ENCODE measurements around the gene LRBA. TPM values are rescaled to one million over a fixed set of nuclear protein-coding genes. Genes with fewer than 3 reads are reported as not detected.

LRBA gene
- total RNA-seq, 1 donor from 2014 or later: 103 TPM

DNA sequence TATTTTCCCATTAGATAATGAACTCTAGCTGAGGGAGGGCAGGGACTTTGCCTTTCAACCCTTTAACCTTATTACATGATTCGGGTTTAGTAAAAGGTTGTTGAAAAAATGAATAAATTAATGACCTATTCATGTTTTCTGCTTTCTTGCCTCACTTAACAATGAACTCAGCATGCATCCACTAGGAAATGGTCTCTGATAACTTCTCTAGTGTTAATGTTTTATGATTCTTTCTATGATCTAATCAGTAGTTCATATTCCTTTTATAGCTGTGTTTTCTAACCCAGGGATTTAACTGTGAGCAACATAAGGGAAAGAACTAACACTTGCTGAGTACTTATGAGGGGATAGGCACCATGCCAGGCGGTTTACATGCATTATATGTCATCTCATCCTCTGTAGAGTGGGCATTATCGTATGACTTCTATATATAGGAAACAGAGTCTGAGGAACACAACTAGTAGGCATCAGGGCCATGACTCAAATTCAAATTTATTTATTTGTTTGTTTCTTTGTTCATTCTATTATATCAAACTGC, 669.8 kb downstream of the LRBA start:
- Histone ChIP-seq H3K36me3 (ENCODE audit: control insufficient read depth, insufficient read depth, low read length) (no peaks in the 10 kb centered on the region), H3K4me3 (ENCODE audit: low read depth, low read length) (no peak overlapping the region), H3K27me3 (ENCODE audit: control insufficient read depth, insufficient read depth, low read length) (no peaks in the 10 kb centered on the region)
- TF ChIP-seq CTCF (IDR thresholded peaks at IDR 0.05; ENCODE audit: insufficient read depth, low read length, severe bottlenecking): no peak
- FAIRE-seq: no peak
- DNase-seq (ENCODE audit: low read depth): no peak

GRCh38 chr4:150343796-150344195, 671.3 kb downstream of the LRBA start:
- Histone ChIP-seq H3K36me3 (ENCODE audit: control insufficient read depth, insufficient read depth, low read length) (no peaks in the 10 kb centered on the region), H3K4me3 (ENCODE audit: low read depth, low read length) (no peak overlapping the region), H3K27me3 (ENCODE audit: control insufficient read depth, insufficient read depth, low read length) (no peaks in the 10 kb centered on the region)
- DNase-seq (ENCODE audit: low read depth) (no peak), FAIRE-seq (no peak)
- TF ChIP-seq CTCF (IDR thresholded peaks at IDR 0.05; ENCODE audit: insufficient read depth, low read length, severe bottlenecking): no peak

GRCh38 chr4:150342945-150343344, 672.1 kb downstream of the LRBA start:
- no peak overlapping the region for H3K4me3 ChIP-seq (ENCODE audit: low read depth, low read length)
- no peak for FAIRE-seq
- no peaks in the 10 kb centered on the region for H3K36me3 ChIP-seq (ENCODE audit: control insufficient read depth, insufficient read depth, low read length)
- no peak for TF ChIP-seq CTCF (IDR thresholded peaks at IDR 0.05; ENCODE audit: insufficient read depth, low read length, severe bottlenecking)
- peak; percentile 39 for DNase-seq (ENCODE audit: low read depth)
- H3K27me3 ChIP-seq (ENCODE audit: control insufficient read depth, insufficient read depth, low read length): no peaks in the 10 kb centered on the region

DNA sequence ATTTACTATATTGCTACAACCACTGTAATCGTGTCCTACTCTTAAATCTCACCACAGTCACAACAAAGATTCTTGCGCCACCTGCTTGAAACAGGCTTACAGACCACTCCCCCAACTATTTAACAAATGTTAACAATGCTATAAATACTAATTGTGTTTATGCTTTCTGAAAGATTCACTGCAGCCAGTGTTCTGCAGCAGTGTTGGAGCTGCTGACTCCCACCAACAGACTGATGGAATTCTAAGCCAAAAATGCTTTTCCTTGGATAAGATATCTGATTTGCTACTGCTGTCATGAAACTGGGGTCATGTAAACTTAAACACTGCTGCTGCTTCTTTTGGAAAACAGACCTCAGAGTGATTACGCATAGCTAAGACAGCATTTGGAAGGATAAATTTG, 677.4 kb downstream of the LRBA start:
- DNase-seq (ENCODE audit: low read depth) (no peak), FAIRE-seq (no peak)
- Histone ChIP-seq H3K27me3 (ENCODE audit: control insufficient read depth, insufficient read depth, low read length) (no peaks in the 10 kb centered on the region), H3K36me3 (ENCODE audit: control insufficient read depth, insufficient read depth, low read length) (no peaks in the 10 kb centered on the region), H3K4me3 (ENCODE audit: low read depth, low read length) (no peak overlapping the region)
- TF ChIP-seq CTCF (IDR thresholded peaks at IDR 0.05; ENCODE audit: insufficient read depth, low read length, severe bottlenecking): no peak

GRCh38 chr4:150336676-150337412, 678.2 kb downstream of the LRBA start:
- Histone ChIP-seq H3K4me3 (ENCODE audit: low read depth, low read length) (no peak overlapping the region), H3K27me3 (ENCODE audit: control insufficient read depth, insufficient read depth, low read length) (no peaks in the 10 kb centered on the region), H3K36me3 (ENCODE audit: control insufficient read depth, insufficient read depth, low read length) (no peaks in the 10 kb centered on the region)
- DNase-seq (ENCODE audit: low read depth): no peak
- no peak for TF ChIP-seq CTCF (IDR thresholded peaks at IDR 0.05; ENCODE audit: insufficient read depth, low read length, severe bottlenecking)
- no peak for FAIRE-seq

GRCh38 chr4:150332961-150333360, 682.1 kb downstream of the LRBA start:
- Histone ChIP-seq H3K36me3 (ENCODE audit: control insufficient read depth, insufficient read depth, low read length) (no peaks in the 10 kb centered on the region), H3K27me3 (ENCODE audit: control insufficient read depth, insufficient read depth, low read length) (no peaks in the 10 kb centered on the region), H3K4me3 (ENCODE audit: low read depth, low read length) (no peak overlapping the region)
- FAIRE-seq: no peak
- TF ChIP-seq CTCF (IDR thresholded peaks at IDR 0.05; ENCODE audit: insufficient read depth, low read length, severe bottlenecking): no peak
- no peak for DNase-seq (ENCODE audit: low read depth)

Measured in bronchial epithelial cell (primary cell).